Renal pelvis (tissue), 4 donors: ENCODE results near the gene SOCS1. TPM values are rescaled to one million over a fixed set of nuclear protein-coding genes. Genes with fewer than 3 reads are reported as not detected.

Experiments
- DNase-seq: peaks from one replicate; pipeline ENCODE4 v3.0.0-alpha.2; 2013
- polyA plus RNA-seq, 3 donors: library from polyadenylated mRNA; unstranded; fragments of 120-200 nt; gene quantifications; one replicate each; pipeline ENCODE4 v1.2.1, GENCODE V29; 2013; ENCODE audit not compliant: insufficient read length in 3 of 3

Gene SOCS1
- polyA plus RNA-seq, 3 donors = 4.8 to 9.1 (median 6.6) TPM

DNA sequence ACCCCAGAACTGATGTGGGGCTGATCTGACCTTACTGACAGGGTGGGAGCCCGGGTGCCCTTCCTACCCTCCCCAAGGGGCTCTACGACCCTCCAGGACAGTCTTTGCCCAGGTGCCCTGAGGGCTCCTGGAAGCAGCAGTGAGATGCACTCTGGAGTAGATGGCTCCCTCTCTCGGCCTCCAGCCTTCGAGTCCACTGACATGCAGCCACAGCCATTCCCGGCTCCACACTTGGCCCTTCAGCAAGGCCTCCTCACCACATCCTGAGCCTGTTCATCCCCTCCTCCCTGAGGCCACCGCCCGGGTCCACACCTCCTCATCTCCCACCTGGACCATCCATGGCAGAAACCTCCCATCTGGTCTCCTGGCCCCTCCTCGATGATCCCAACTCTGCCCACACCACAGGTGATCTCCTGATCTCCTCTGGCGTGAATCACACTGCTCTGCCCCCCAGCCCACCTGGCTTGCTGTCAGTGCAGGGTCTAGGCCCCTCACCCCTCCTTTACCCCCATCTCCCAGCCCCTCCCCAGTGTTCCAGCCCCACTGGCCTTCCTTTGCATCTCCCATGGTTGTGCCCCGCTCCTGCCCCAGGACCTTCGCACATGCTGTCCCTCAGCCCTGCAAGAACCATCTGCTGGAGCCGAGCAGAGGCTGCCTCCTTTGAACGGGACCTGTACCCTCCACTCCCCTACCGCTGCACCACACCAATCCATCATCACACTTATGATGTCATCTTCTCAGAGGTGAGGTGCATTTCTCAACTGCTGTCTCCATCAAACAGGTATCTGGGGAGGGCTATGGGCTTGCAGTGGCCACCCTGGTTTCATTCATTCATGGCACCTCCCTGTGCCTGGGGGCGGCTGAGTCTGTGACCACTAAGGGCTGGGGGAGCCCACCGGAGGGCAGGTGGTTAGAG lies 44.7 kb downstream of the SOCS1 start:
- DNase-seq = no peak

DNA sequence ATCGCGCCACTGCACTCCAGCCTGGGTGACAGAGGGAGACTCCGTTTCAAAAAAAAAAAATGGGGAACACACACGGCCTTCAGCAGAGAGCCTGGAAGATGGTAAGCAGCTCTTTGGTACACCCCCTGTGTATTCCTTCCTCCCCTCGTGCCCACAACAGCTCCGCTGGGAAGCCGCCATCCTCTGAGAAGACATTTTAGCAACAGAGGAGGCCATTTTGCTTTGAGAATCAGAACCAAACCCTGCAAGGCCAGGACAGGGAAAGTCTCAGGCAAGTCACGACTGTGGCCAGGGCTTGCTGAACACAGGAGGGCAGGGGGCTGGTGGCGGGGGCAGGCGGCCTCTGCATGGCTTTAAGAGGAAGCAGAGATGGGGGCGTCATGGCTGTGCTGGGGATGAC lies 45.7 kb downstream of the SOCS1 start:
- no peak for DNase-seq

DNA sequence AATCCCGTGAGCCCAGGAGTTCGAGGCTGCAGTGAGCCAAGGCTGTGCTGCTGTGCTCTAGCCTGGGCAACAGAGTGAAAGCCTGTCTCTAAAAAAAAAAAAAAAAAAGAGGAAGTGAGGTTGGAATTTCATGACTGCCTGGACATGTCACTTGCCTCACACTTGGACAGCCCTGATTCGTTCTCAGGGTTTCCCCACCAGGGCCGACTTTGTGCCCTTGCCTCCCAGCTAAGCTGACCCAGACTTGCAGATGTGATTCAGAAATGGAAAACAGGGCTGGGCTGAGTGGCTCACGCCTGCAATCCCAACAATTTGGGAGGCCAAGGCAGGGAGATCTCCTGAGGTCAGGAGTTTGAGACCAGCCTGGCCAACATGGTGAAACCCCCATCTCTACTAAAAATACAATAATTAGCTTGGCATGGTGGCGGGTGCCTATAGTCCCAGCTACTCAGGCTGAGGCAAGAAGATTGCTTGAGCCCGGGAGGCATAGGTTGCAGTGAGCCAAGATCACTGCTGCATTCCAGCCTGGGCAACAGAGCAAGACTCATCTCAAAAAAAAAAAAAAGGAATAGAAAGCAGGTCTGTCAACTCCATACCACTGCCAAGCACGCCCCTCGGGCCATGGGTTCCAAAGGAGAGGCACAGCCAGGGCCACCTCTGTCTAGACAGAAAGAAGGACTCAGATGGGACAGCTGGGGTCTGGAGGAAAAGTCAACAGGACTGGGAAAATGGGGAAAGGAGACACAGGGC lies 46.9 kb downstream of the SOCS1 start:
- DNase-seq = no peak

DNA sequence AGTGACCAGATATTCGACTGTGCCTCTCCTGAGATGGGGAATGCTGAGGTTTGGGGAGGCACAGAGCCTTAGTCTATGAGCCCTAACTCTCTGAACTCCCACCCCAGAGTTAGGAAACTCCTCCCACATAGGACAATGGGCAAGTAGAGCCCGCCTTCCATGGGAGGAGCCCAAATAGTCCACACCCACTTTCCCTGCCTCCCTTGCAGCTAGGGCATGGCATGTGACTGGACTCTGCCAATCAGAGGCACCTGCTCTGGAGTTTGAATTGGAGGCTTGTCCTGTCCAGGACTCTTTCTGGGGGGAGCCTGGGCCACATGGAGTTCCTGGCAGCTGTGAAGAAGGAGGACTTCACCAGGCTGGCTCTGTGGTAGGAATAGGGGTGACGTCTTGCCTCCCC lies 48.4 kb downstream of the SOCS1 start:
- no peak for DNase-seq

GRCh38 chr16:11205754-11206581 lies 50.0 kb downstream of the SOCS1 start:
- DNase-seq = no peak

GRCh38 chr16:11205065-11205699 lies 50.8 kb downstream of the SOCS1 start:
- no peak for DNase-seq

DNA sequence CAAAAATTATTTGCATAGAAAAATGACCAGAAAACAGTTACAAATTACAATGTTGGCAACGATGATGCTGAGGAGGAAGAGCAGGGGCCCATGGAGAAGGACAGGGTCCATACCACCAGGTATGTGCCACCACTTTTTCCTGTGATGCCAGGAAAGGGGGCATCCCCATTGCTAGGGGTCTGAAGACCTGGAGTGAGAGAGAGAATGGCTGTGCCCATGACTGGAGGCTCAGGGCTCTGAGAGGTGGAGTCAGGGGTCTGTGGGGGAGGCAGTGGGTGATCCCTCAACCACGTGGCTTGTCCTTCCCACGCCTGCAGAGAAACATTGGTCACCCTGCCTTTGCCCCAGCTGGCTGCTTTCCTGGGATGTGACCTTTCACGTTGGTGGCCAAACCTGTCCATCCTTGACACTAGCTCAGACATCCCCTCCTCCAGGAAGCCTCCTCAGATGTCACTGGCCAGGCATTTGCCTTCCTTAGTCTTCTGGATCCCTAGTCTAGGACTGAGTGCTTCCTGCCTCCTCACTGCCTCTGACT lies 51.4 kb downstream of the SOCS1 start:
- DNase-seq = no peak

Other genes with a start within 250 kb of the SOCS1 start
- not detected for gene TNP2, start 13.1 kb upstream of the SOCS1 start, polyA plus RNA-seq
- not detected for gene PRM3, start 17.4 kb upstream of the SOCS1 start, polyA plus RNA-seq
- not detected for gene PRM2, start 20.3 kb upstream of the SOCS1 start, polyA plus RNA-seq
- not detected for gene PRM1, start 25.1 kb upstream of the SOCS1 start, polyA plus RNA-seq
- gene RMI2, start 89.3 kb upstream of the SOCS1 start, polyA plus RNA-seq = 10 to 100 TPM; 21.1 to 31.2 (median 28.3) TPM